ENCODE data around the gene MAPK11.
A peak's percentile ranks its signal among the peaks of the same experiment; 100 is the strongest.

The MAPK11 gene

GRCh38 chr22:50246242-50247175 is 23.7 kb downstream of the MAPK11 start:
- no peak for DNase-seq

- peak in 2 of 5 donors; percentile 47 to 63 for DNase-seq
These were observed 24.7 kb downstream of the MAPK11 start for GRCh38 chr22:50245214-50246072.

GRCh38 chr22:50244420-50245213 is 25.6 kb downstream of the MAPK11 start, which contains the start of gene TUBGCP6:
TUBGCP6 (minus strand) TSS chr22:50245023; CDS start chr22:50244459, 564 bp downstream.
- peak; percentile 81 to 93 (median 88) for DNase-seq

GRCh38 chr22:50243685-50244419 is 26.3 kb downstream of the MAPK11 start:
- no peak for DNase-seq

- no peak for DNase-seq
These were observed 27.7 kb downstream of the MAPK11 start for GRCh38 chr22:50242406-50242949.

GRCh38 chr22:50238755-50239154 is 31.4 kb downstream of the MAPK11 start:
- DNase-seq = no peak

GRCh38 chr22:50236731-50237409 is 33.3 kb downstream of the MAPK11 start:
- DNase-seq = no peak

GRCh38 chr22:50233223-50233622 is 37.0 kb downstream of the MAPK11 start:
- no peak for DNase-seq

GRCh38 chr22:50232481-50233151 is 37.6 kb downstream of the MAPK11 start:
- peak in 1 of 5 donors; percentile 1 for DNase-seq

- no peak for DNase-seq
These were observed 40.8 kb downstream of the MAPK11 start for GRCh38 chr22:50229370-50229769.

- DNase-seq = peak in 1 of 5 donors; percentile 8
These were observed 41.8 kb downstream of the MAPK11 start for GRCh38 chr22:50228366-50228765.

- DNase-seq = no peak
These were observed 42.5 kb downstream of the MAPK11 start for GRCh38 chr22:50227579-50228215.

GRCh38 chr22:50226875-50227165 is 43.4 kb downstream of the MAPK11 start:
- no peak for DNase-seq

- peak in 1 of 5 donors; percentile 11 for DNase-seq
These were observed 43.9 kb downstream of the MAPK11 start for GRCh38 chr22:50226063-50226874.

- DNase-seq = peak in 1 of 5 donors; percentile 10
These were observed 44.8 kb downstream of the MAPK11 start for GRCh38 chr22:50225200-50225969.

GRCh38 chr22:50224071-50224470 is 46.1 kb downstream of the MAPK11 start:
- DNase-seq = no peak

- DNase-seq = peak in 1 of 5 donors; percentile 5
These were observed 47.7 kb downstream of the MAPK11 start for GRCh38 chr22:50222508-50222907.

Data from T-helper 1 cell (primary cell).